RCC 7860 (cell line): ENCODE measurements around the gene PTER.
A peak's percentile ranks its signal among the peaks of the same experiment; 100 is the strongest.

ENCODE experiments used
- DNase-seq: peaks from one replicate; pipeline ENCODE4 v3.0.0-alpha.2; 2015; ENCODE audit warnings: low spot score
- FAIRE-seq: peaks from 2 replicates; lab custom pipeline; 2012; peaks lifted over from hg19 to GRCh38; lab: Jason Lieb, UNC

Gene PTER

GRCh38 chr10:16466001-16466400 is 29.2 kb downstream of the PTER start:
- no peak for DNase-seq
- no peak for FAIRE-seq

GRCh38 chr10:16470747-16471146 is 33.9 kb downstream of the PTER start:
- no peak for FAIRE-seq
- no peak for DNase-seq

- no peak for FAIRE-seq
These were observed 36.0 kb downstream of the PTER start for GRCh38 chr10:16472828-16473227.

GRCh38 chr10:16477757-16478156 is 40.9 kb downstream of the PTER start:
- FAIRE-seq (no peak), DNase-seq (no peak)

More at GRCh38 chr10:16472828-16473227, 36.0 kb downstream of the PTER start:
- DNase-seq, result no peak

- no peak for FAIRE-seq
- DNase-seq, result no peak
These were observed 42.0 kb downstream of the PTER start for GRCh38 chr10:16478801-16479200.

GRCh38 chr10:16481052-16481728 is 44.4 kb downstream of the PTER start:
- FAIRE-seq, result no peak
- peak; percentile 47 for DNase-seq

- DNase-seq (no peak), FAIRE-seq (no peak)
These were observed 46.6 kb downstream of the PTER start for GRCh38 chr10:16483241-16483917.

GRCh38 chr10:16490511-16490910 is 53.7 kb downstream of the PTER start:
- FAIRE-seq (no peak), DNase-seq (no peak)

- FAIRE-seq (no peak), DNase-seq (no peak)
These were observed 55.1 kb downstream of the PTER start for GRCh38 chr10:16491933-16492332.

- no peak for DNase-seq
These were observed 57.2 kb downstream of the PTER start for GRCh38 chr10:16493884-16494536.

GRCh38 chr10:16497911-16498310 is 61.1 kb downstream of the PTER start:
- DNase-seq (no peak), FAIRE-seq (no peak)

More at GRCh38 chr10:16493884-16494536, 57.2 kb downstream of the PTER start:
- no peak for FAIRE-seq

- DNase-seq (no peak), FAIRE-seq (no peak)
These were observed 68.4 kb downstream of the PTER start for GRCh38 chr10:16505161-16505560.

- FAIRE-seq (peak; percentile 52), DNase-seq (peak; percentile 33)
These were observed 73.2 kb downstream of the PTER start for GRCh38 chr10:16509996-16510395.

- no peak for FAIRE-seq
- DNase-seq, result no peak
These were observed 74.0 kb downstream of the PTER start for GRCh38 chr10:16510843-16511242.

GRCh38 chr10:16518822-16519221 is 82.0 kb downstream of the PTER start:
- DNase-seq, result no peak
- no peak for FAIRE-seq

GRCh38 chr10:16519250-16519907 is 82.6 kb downstream of the PTER start:
- DNase-seq (no peak), FAIRE-seq (no peak)

GRCh38 chr10:16519908-16520861 is 83.4 kb downstream of the PTER start:
- DNase-seq (no peak), FAIRE-seq (no peak)

GRCh38 chr10:16520900-16521299 is 84.1 kb downstream of the PTER start:
- no peak for DNase-seq
- FAIRE-seq, result no peak

- FAIRE-seq (no peak), DNase-seq (no peak)
These were observed 84.7 kb downstream of the PTER start, which contains the start of gene C1QL3 for GRCh38 chr10:16521311-16522016. TSS of gene C1QL3 (minus strand) at chr10:16521879. CDS start at chr10:16521065, 814 bp downstream.

- DNase-seq (no peak), FAIRE-seq (no peak)
These were observed 90.6 kb downstream of the PTER start for GRCh38 chr10:16527452-16527851.
